Testis (tissue), 2 donors: ENCODE results near the gene STARD7.

Experiments used
- CTCF ChIP-seq, 3 experiments: fragments of 450-650 bp in 2 of 3; fragments of 200-600 bp in 1 of 3; sonication (generic) in 1 of 3; IDR thresholded peaks; one replicate each; pipeline ENCODE4 v1.5.1; 2016 to 2019; ENCODE audit warnings: antibody characterized with exemption in 3 of 3, mild to moderate bottlenecking in 2 of 3, moderate library complexity in 1 of 3
- POLR2A ChIP-seq: fragments of 450-650 bp; IDR thresholded peaks from one replicate; pipeline ENCODE4 v1.6.1; 2017; ENCODE audit warnings: antibody characterized with exemption, mild to moderate bottlenecking, moderate library complexity

GRCh38 chr2:96175951-96176350 is 32.7 kb downstream of the STARD7 start:
- no peak for TF ChIP-seq CTCF (IDR thresholded peaks at IDR 0.05)
- no peak for TF ChIP-seq POLR2A
